A673 (cell line): ENCODE results near the gene MARK2. TPM values are rescaled to one million over a fixed set of nuclear protein-coding genes. Genes with fewer than 3 reads are reported as not detected.

Source experiments
- BruUV-seq: library from RNA; stranded (reverse); fragments of 400-500 nt; replicated peaks from 2 replicates; lab custom pipeline; 2021; lab: Mats Ljungman, UMichigan
- CTCF ChIA-PET: fragments of 300-600 bp; sonication (Branson Sonifier 250); formaldehyde crosslinking; loops from one replicate; lab custom pipeline; 2022; ENCODE audit warnings: antibody characterized with exemption; lab: Charles Lee
- POLR2A ChIA-PET: fragments of 300-600 bp; sonication (Branson Sonifier 250); formaldehyde crosslinking; loops from one replicate; lab custom pipeline; 2022; ENCODE audit warnings: antibody characterized with exemption; ENCODE audit not compliant: low non-redundant PET; lab: Charles Lee
- DNase-seq: peaks from one replicate; pipeline ENCODE4 v3.0.0-alpha.2; 2015; ENCODE audit warnings: low spot score
- H3K27ac ChIP-seq: fragments of 200-600 bp; sonication (generic); 2 replicates; pipeline ENCODE4 v1.5.1; 2016; ENCODE audit warnings: mixed run types, low read depth, mild to moderate bottlenecking, mixed read lengths, antibody characterized with exemption, low read length; ENCODE audit not compliant: poor library complexity, severe bottlenecking
- H3K27me3 ChIP-seq: fragments of 200-600 bp; sonication (generic); replicated peaks from 2 replicates; pipeline ENCODE4 v1.6.1; 2017; ENCODE audit warnings: mixed run types, low read depth, mild to moderate bottlenecking, mixed read lengths, antibody characterized with exemption, low read length; ENCODE audit not compliant: insufficient read depth, poor library complexity
- H3K36me3 ChIP-seq: fragments of 200-600 bp; sonication (generic); 2 replicates; pipeline ENCODE4 v1.6.1; 2016; ENCODE audit warnings: mixed run types, mild to moderate bottlenecking, mixed read lengths, antibody characterized with exemption, low read length; ENCODE audit not compliant: insufficient read depth, poor library complexity, severe bottlenecking
- H3K4me1 ChIP-seq: fragments of 200-600 bp; sonication (generic); 2 replicates; pipeline ENCODE4 v1.6.1; 2017; ENCODE audit warnings: mixed run types, mild to moderate bottlenecking, mixed read lengths, antibody characterized with exemption, low read length; ENCODE audit not compliant: insufficient read depth, poor library complexity, severe bottlenecking
- H3K4me3 ChIP-seq: fragments of 200-600 bp; sonication (generic); 2 replicates; pipeline ENCODE4 v1.5.1; 2016; ENCODE audit warnings: low read depth, mixed run types, mild to moderate bottlenecking, mixed read lengths, low read length; ENCODE audit not compliant: poor library complexity, severe bottlenecking
- H3K9me3 ChIP-seq: fragments of 200-600 bp; sonication (generic); 2 replicates; pipeline ENCODE4 v1.6.1; 2016; ENCODE audit warnings: mixed run types, low read depth, mild to moderate bottlenecking, mixed read lengths, antibody characterized with exemption, low read length; ENCODE audit not compliant: poor library complexity, severe bottlenecking
- CTCF ChIP-seq: fragments of 300-800, 200-600 bp; sonication (generic); conservative IDR thresholded peaks from 2 replicates; pipeline ENCODE4 v1.5.1; 2017; ENCODE audit warnings: low read depth, mild to moderate bottlenecking, antibody characterized with exemption, low read length, moderate library complexity, mixed read lengths
- EZH2 ChIP-seq: fragments of 200-600 bp; sonication (generic); IDR thresholded peaks from 2 replicates; pipeline ENCODE4 v1.6.1; 2017; ENCODE audit warnings: borderline replicate concordance, low read depth, mild to moderate bottlenecking, mixed read lengths, antibody characterized with exemption, low read length; ENCODE audit not compliant: poor library complexity, severe bottlenecking
- intact Hi-C: fragments of 100-400 bp; cut with micrococcal nuclease; formaldehyde crosslinking; loops from one replicate; pipeline ENCODE4 v1.10.0; 2022; ENCODE audit not compliant: unreplicated experiment
- total RNA-seq: library from RNA; stranded (reverse); gene quantifications from 2 replicates; pipeline ENCODE4 v1.2.3, GENCODE V29; 2021

MARK2 gene
- total RNA-seq, 1 experiment from 2014 or later = 61.7 TPM

GRCh38 chr11:63813035-63813562 is 25.8 kb upstream of the MARK2 start, which contains the start of gene SPINDOC:
Gene SPINDOC (plus strand): TSS chr11:63813456. CDS start chr11:63813687, 231 bp downstream.
- intact Hi-C loops = no loop called here
- ChIA-PET POLR2A (interaction anchor here (0.6 kb wide), 1 partner anchor 26 kb away, joined by 9 read pairs; no protein-coding TSS in a partner anchor), CTCF (no interaction called here)
- peak within 1 kb of the TSS; percentile 96 for H3K4me3 ChIP-seq
- peaks cover 23% of the 10 kb centered on the region for H3K4me1 ChIP-seq
- peak within 1 kb of the TSS; percentile 84 for H3K27ac ChIP-seq
- no peaks in the 10 kb centered on the region for H3K27me3 ChIP-seq
- TF ChIP-seq EZH2 (no peak), CTCF (no peak)
- peak; percentile 92 for DNase-seq
- peaks cover 30% of the 10 kb centered on the region for H3K36me3 ChIP-seq
- H3K9me3 ChIP-seq = no peaks in the 10 kb centered on the region
- no TSS peak for BruUV-seq

GRCh38 chr11:63813563-63814382 is 25.1 kb upstream of the MARK2 start:
- ChIA-PET POLR2A (no interaction called here), CTCF (no interaction called here)
- Histone ChIP-seq H3K36me3 (peaks cover 36% of the 10 kb centered on the region), H3K4me3 (peak overlapping the region; percentile 96), H3K4me1 (peaks cover 23% of the 10 kb centered on the region), H3K27ac (peak overlapping the region; percentile 84), H3K9me3 (no peaks in the 10 kb centered on the region), H3K27me3 (no peaks in the 10 kb centered on the region)
- TF ChIP-seq CTCF = no peak
- no peak for TF ChIP-seq EZH2
- BruUV-seq = no TSS peak
- intact Hi-C loops = no loop called here
- DNase-seq = peak; percentile 72

- intact Hi-C loops = no loop called here
- H3K4me3 ChIP-seq = peak overlapping the region; percentile 96
- ChIA-PET CTCF (no interaction called here), POLR2A (no interaction called here)
- H3K36me3 ChIP-seq = peaks cover 41% of the 10 kb centered on the region
- no peaks in the 10 kb centered on the region for H3K27me3 ChIP-seq
- no peak for DNase-seq
- H3K4me1 ChIP-seq = peaks cover 23% of the 10 kb centered on the region
- TF ChIP-seq CTCF (no peak), EZH2 (no peak)
- H3K27ac ChIP-seq = peak overlapping the region; percentile 84
- no TSS peak for BruUV-seq
- H3K9me3 ChIP-seq = no peaks in the 10 kb centered on the region
These were observed 24.6 kb upstream of the MARK2 start for GRCh38 chr11:63814383-63814736.
